ENCODE data around the gene CTNNBL1. TPM values are rescaled to one million over a fixed set of nuclear protein-coding genes. Genes with fewer than 3 reads are reported as not detected.

The CTNNBL1 gene
- total and polyA plus RNA-seq, 5 donors from 2014 or later = 56.0 to 117 (median 83.2) TPM

DNA sequence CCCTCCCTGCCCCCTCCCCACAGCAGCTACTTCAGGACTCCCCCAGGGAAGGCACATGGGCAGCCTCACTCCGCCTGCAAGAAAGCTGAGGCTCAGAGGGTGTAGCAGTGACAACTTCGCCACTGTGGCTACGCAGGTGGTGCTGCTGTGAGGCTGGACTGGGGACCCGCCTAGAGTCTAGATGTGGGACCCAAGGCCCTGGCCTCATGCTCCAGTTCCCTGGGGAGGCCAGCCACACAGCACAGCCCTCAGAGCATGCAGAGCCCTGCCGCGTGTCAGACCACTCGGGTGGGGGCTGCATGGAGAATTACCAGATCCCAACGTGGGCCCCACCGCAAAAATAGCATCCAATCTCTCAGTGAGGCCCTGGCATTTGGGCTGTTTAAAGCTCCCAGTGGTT, 178.3 kb downstream of the CTNNBL1 start:
- peaks cover 0 to 2% (median 0%) of the 10 kb centered on the region in 4 donors for H3K4me1 Mint-ChIP-seq
- Histone ChIP-seq H3K4me1 (ENCODE audit: control insufficient read depth, insufficient read depth, low read length, poor library complexity, severe bottlenecking) (no peaks in the 10 kb centered on the region), H3K27me3 (ENCODE audit: control insufficient read depth, insufficient read depth, low read length) (no peaks in the 10 kb centered on the region), H3K4me3 (ENCODE audit: low read depth, low read length) (no peak overlapping the region), H3K27ac (ENCODE audit: insufficient read depth, low read length, poor library complexity, severe bottlenecking) (no peak overlapping the region), H3K36me3 (ENCODE audit: control insufficient read depth, insufficient read depth, low read length) (peaks cover 36% of the 10 kb centered on the region), H3K9me3 (ENCODE audit: control insufficient read depth in 2 of 2, low read length in 2 of 2) (no peaks in the 10 kb centered on the region)
- no peak overlapping the region for H3K4me3 Mint-ChIP-seq
- DNase-seq (no peak), ATAC-seq (ENCODE audit: low read depth in 2 of 2) (no peak)
- peaks cover 0 to 2% (median 0%) of the 10 kb centered on the region in 7 donors for H3K9me3 Mint-ChIP-seq
- H3K27me3 Mint-ChIP-seq = no peaks in the 10 kb centered on the region
- peaks cover 52% of the 10 kb centered on the region for H3K36me3 Mint-ChIP-seq
- H3K27ac Mint-ChIP-seq = no peak overlapping the region

DNA sequence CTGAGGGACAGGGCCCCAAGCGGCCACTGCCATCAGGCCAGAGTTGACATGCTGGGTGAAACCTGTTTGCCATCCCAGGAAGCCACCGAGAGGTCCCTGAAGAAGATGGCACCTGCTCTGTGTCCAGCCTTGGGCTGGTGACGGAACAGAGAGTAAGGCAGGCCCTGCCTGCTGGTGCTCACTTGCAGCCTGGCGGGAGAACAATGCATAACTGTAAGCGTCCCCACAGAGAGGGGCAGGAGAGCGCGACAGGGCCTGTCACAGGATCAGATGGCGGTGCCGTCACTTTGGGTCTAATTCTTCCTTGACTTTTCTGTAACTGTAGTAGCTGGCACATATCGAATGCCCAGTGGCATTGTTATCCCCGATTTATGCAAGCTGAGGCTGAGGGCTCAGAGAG, 180.1 kb downstream of the CTNNBL1 start:
- no peak overlapping the region for H3K27ac Mint-ChIP-seq
- H3K4me3 ChIP-seq (ENCODE audit: low read depth, low read length) = no peak overlapping the region

DNA sequence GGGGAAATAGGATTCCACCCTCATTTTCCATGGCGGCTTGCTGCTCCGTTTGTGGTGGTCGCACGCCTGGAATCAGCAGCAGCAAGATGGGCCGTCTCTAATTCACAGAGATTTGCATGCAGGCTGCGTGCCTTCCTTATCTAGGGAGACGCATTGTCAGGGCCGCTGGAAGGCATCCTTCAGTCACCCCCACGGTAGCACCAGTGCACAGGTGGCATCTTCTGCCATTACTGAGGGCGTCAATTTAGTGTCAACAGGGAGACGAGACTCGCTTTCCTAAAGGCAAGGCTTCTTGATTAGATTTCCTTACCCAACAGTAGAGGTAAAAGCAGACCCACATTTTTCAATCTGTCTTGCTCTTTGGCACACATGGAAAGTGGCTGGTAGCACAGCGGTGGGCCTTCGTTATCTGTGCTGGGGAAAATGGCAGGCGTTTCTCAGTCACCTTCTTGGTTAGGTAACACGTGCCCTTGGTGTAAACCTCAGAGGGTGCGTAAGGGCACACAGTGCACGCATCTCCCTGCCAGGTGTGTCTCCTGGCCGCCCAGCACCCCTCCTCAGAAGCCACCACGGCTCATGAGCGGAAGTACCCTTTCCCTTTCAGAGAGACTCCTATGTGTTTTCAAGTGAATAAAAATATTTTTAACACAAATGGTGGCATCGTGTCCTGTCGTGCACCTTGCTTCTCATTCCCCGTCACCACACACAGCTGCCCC, 181.8 kb downstream of the CTNNBL1 start:
- no peak overlapping the region for H3K27ac ChIP-seq (ENCODE audit: insufficient read depth, low read length, poor library complexity, severe bottlenecking)
- Mint-ChIP-seq H3K4me1 (no peaks in the 10 kb centered on the region), H3K27ac (no peak overlapping the region), H3K36me3 (peaks cover 28% of the 10 kb centered on the region), H3K27me3 (no peaks in the 10 kb centered on the region), H3K4me3 (no peak overlapping the region), H3K9me3 (peaks cover 0 to 2% (median 0%) of the 10 kb centered on the region in 7 donors)
- H3K9me3 ChIP-seq (ENCODE audit: control insufficient read depth in 2 of 2, low read length in 2 of 2) = no peaks in the 10 kb centered on the region
- ATAC-seq (ENCODE audit: low read depth in 2 of 2) (no peak), DNase-seq (no peak)
- H3K27me3 ChIP-seq (ENCODE audit: control insufficient read depth, insufficient read depth, low read length) = no peaks in the 10 kb centered on the region
- H3K36me3 ChIP-seq (ENCODE audit: control insufficient read depth, insufficient read depth, low read length) = peaks cover 21% of the 10 kb centered on the region
- no peaks in the 10 kb centered on the region for H3K4me1 ChIP-seq (ENCODE audit: control insufficient read depth, insufficient read depth, low read length, poor library complexity, severe bottlenecking)
- no peak overlapping the region for H3K4me3 ChIP-seq (ENCODE audit: low read depth, low read length)

More for the DNA sequence above, 180.1 kb downstream of the CTNNBL1 start:
- no peaks in the 10 kb centered on the region for H3K27me3 ChIP-seq (ENCODE audit: control insufficient read depth, insufficient read depth, low read length)
- ATAC-seq (ENCODE audit: low read depth in 2 of 2) = no peak
- Mint-ChIP-seq H3K4me1 (peaks cover 0 to 2% (median 0%) of the 10 kb centered on the region in 4 donors), H3K36me3 (peaks cover 46% of the 10 kb centered on the region), H3K9me3 (peaks cover 0 to 2% (median 0%) of the 10 kb centered on the region in 7 donors), H3K27me3 (no peaks in the 10 kb centered on the region), H3K4me3 (no peak overlapping the region)
- H3K36me3 ChIP-seq (ENCODE audit: control insufficient read depth, insufficient read depth, low read length) = peaks cover 26% of the 10 kb centered on the region
- H3K9me3 ChIP-seq (ENCODE audit: control insufficient read depth in 2 of 2, low read length in 2 of 2) = no peaks in the 10 kb centered on the region
- no peak for DNase-seq
- no peaks in the 10 kb centered on the region for H3K4me1 ChIP-seq (ENCODE audit: control insufficient read depth, insufficient read depth, low read length, poor library complexity, severe bottlenecking)
- H3K27ac ChIP-seq (ENCODE audit: insufficient read depth, low read length, poor library complexity, severe bottlenecking) = no peak overlapping the region

DNA sequence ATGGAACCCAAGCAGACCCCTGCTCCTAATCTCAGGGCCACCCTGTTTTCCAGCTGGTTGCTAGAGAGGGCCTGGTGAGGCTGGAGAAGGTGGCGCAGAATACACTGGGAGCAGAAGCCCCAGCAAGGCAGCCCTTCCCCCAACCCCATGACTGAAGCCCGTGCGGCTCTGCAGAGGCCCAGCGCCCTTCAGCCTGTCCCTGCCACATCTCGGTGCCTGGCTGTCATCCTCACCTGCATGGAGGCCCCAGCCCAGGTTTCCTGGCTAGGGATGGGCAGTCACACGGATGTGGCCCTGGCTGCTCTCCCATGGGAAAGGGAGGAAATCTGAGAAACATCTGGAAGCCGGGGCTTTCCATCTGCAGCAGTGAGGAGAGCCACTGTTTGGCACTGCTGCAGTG, 183.0 kb downstream of the CTNNBL1 start:
- Histone ChIP-seq H3K27ac (ENCODE audit: insufficient read depth, low read length, poor library complexity, severe bottlenecking) (no peak overlapping the region), H3K9me3 (ENCODE audit: control insufficient read depth in 2 of 2, low read length in 2 of 2) (no peaks in the 10 kb centered on the region), H3K36me3 (ENCODE audit: control insufficient read depth, insufficient read depth, low read length) (peaks cover 11% of the 10 kb centered on the region), H3K4me1 (ENCODE audit: control insufficient read depth, insufficient read depth, low read length, poor library complexity, severe bottlenecking) (no peaks in the 10 kb centered on the region), H3K4me3 (ENCODE audit: low read depth, low read length) (no peak overlapping the region), H3K27me3 (ENCODE audit: control insufficient read depth, insufficient read depth, low read length) (no peaks in the 10 kb centered on the region)
- H3K9me3 Mint-ChIP-seq = peaks cover 0 to 2% (median 0%) of the 10 kb centered on the region in 7 donors
- no peak for DNase-seq
- H3K4me3 Mint-ChIP-seq = no peak overlapping the region
- no peaks in the 10 kb centered on the region for H3K27me3 Mint-ChIP-seq
- peaks cover 16% of the 10 kb centered on the region for H3K36me3 Mint-ChIP-seq
- H3K27ac Mint-ChIP-seq = no peak overlapping the region
- no peaks in the 10 kb centered on the region for H3K4me1 Mint-ChIP-seq
- ATAC-seq (ENCODE audit: low read depth in 2 of 2) = no peak

DNA sequence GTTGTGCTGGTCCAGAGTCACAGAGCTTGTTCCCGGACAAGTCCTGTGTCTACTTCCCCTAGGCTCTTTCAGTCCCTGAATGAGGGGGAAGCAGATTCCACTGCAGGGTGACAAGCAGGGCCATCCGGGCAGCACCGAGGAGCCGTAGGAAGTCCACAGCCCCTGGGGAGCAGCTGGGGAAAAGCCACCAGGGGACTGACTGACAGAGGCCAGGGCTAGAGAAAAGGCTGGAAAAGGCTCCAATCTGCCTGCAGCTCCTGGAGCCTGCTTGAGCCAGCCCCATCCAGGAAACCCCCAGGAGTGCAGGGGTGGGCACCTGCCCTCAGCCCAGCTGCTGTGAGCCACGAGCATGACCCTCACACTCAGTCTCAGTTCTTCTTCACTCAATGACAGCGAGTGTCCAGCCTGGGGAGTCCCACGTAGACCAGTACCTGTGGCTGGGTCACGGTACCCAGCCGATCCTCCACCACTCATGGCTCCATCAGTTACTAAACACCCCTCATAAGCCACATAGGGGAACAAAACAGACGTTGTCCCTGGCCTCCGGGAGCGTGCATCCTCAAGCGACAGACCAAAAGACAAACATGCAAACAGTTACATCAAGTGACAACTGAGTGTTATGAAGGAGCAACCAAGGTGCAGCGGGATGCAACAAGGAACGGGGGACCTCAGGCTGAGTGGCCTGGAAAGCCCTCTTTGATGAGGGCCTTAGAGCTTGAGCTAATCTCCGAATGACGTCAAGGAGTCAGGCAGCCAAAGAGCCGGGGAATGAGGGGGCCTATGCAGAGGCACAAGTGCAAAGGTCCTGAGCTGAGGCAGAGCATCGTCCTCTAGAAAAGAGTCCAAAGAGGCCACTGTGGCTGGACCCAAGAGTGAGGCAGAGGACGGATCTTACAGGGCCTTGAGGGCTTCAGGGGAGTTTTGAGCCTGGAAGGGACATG, 184.3 kb downstream of the CTNNBL1 start:
- peaks cover 0 to 2% (median 0%) of the 10 kb centered on the region in 7 donors for H3K9me3 Mint-ChIP-seq
- ATAC-seq (ENCODE audit: low read depth in 2 of 2) (no peak), DNase-seq (no peak)
- Histone ChIP-seq H3K27me3 (ENCODE audit: control insufficient read depth, insufficient read depth, low read length) (no peaks in the 10 kb centered on the region), H3K4me1 (ENCODE audit: control insufficient read depth, insufficient read depth, low read length, poor library complexity, severe bottlenecking) (no peaks in the 10 kb centered on the region), H3K27ac (ENCODE audit: insufficient read depth, low read length, poor library complexity, severe bottlenecking) (no peak overlapping the region), H3K4me3 (ENCODE audit: low read depth, low read length) (no peak overlapping the region), H3K36me3 (ENCODE audit: control insufficient read depth, insufficient read depth, low read length) (peaks cover 6% of the 10 kb centered on the region), H3K9me3 (ENCODE audit: control insufficient read depth in 2 of 2, low read length in 2 of 2) (no peaks in the 10 kb centered on the region)
- no peaks in the 10 kb centered on the region for H3K27me3 Mint-ChIP-seq
- no peaks in the 10 kb centered on the region for H3K4me1 Mint-ChIP-seq
- no peak overlapping the region for H3K4me3 Mint-ChIP-seq
- peaks cover 14% of the 10 kb centered on the region for H3K36me3 Mint-ChIP-seq
- H3K27ac Mint-ChIP-seq = no peak overlapping the region

DNA sequence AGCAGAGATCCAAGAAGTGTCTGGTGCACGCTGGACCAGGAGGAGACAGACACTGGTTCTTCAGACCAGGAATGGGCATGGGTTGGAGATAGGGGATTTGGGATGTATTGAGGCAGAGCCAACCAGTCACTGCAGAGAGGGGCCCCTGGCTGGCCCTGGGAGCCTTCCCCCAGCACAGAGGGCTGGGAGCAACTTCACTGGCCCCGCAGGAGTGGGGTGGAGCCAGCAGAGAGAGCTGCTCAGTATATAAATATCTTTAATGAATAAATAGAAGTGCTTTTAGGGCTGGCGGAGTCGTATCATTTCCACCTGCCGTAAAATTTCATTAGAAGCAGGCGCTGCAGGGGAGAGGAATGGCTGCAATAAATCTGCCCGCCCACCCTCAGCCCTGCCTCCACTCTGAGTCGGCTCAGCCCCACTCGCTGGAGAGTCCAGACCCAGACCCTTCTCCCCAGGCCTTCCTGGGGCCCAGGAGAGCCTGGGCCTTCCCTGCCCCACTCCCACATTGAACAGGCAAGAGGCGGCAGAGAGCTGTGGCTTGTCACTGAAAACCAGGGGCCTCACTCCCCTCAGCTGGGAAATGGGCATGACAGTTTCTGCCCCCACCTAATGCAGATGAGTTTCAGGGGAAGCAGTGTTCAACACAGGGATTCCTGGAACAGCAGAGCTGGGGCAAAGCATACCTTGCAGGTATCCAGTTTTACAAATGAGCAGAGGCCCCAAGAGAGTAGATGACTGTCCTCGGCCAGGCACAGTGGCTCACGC, 185.2 kb downstream of the CTNNBL1 start:
- H3K4me3 Mint-ChIP-seq = no peak overlapping the region
- H3K9me3 Mint-ChIP-seq = peaks cover 0 to 2% (median 0%) of the 10 kb centered on the region in 7 donors
- DNase-seq (no peak), ATAC-seq (ENCODE audit: low read depth in 2 of 2) (no peak)
- no peaks in the 10 kb centered on the region for H3K4me1 Mint-ChIP-seq
- H3K4me3 ChIP-seq (ENCODE audit: low read depth, low read length) = no peak overlapping the region
- H3K36me3 Mint-ChIP-seq = peaks cover 7% of the 10 kb centered on the region
- H3K9me3 ChIP-seq (ENCODE audit: control insufficient read depth in 2 of 2, low read length in 2 of 2) = no peaks in the 10 kb centered on the region
- H3K27me3 ChIP-seq (ENCODE audit: control insufficient read depth, insufficient read depth, low read length) = no peaks in the 10 kb centered on the region
- no peak overlapping the region for H3K27ac Mint-ChIP-seq
- no peaks in the 10 kb centered on the region for H3K36me3 ChIP-seq (ENCODE audit: control insufficient read depth, insufficient read depth, low read length)
- H3K27me3 Mint-ChIP-seq = no peaks in the 10 kb centered on the region
- no peak overlapping the region for H3K27ac ChIP-seq (ENCODE audit: insufficient read depth, low read length, poor library complexity, severe bottlenecking)
- no peaks in the 10 kb centered on the region for H3K4me1 ChIP-seq (ENCODE audit: control insufficient read depth, insufficient read depth, low read length, poor library complexity, severe bottlenecking)

DNA sequence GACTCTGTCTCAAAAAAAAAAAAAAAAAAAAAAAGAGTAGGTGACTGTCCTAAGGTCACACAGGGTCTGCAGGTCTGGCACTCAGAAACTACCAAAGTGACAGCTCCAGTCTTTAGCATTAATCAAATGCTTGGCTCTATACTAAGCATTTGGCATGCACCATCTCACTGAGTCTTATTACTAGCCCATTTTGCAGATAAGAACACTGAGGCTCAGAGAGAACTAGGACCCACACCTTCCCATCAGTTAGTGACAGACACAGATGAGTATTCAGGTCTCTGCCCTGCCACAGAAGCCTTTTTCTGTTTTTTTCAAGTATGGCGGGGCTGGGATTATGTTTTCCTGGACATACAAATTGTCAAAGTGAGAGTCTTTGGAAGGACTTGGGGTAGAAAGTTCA, 186.0 kb downstream of the CTNNBL1 start:
- no peaks in the 10 kb centered on the region for H3K36me3 Mint-ChIP-seq
- Histone ChIP-seq H3K9me3 (ENCODE audit: control insufficient read depth in 2 of 2, low read length in 2 of 2) (no peaks in the 10 kb centered on the region), H3K36me3 (ENCODE audit: control insufficient read depth, insufficient read depth, low read length) (no peaks in the 10 kb centered on the region), H3K4me1 (ENCODE audit: control insufficient read depth, insufficient read depth, low read length, poor library complexity, severe bottlenecking) (no peaks in the 10 kb centered on the region), H3K4me3 (ENCODE audit: low read depth, low read length) (no peak overlapping the region), H3K27me3 (ENCODE audit: control insufficient read depth, insufficient read depth, low read length) (no peaks in the 10 kb centered on the region), H3K27ac (ENCODE audit: insufficient read depth, low read length, poor library complexity, severe bottlenecking) (no peak overlapping the region)
- H3K27me3 Mint-ChIP-seq = no peaks in the 10 kb centered on the region
- H3K27ac Mint-ChIP-seq = no peak overlapping the region
- H3K9me3 Mint-ChIP-seq = peaks cover 0 to 2% (median 0%) of the 10 kb centered on the region in 7 donors
- H3K4me1 Mint-ChIP-seq = no peaks in the 10 kb centered on the region
- ATAC-seq (ENCODE audit: low read depth in 2 of 2) (no peak), DNase-seq (no peak)
- H3K4me3 Mint-ChIP-seq = no peak overlapping the region

Data from CD4-positive, CD25-positive, alpha-beta regulatory T cell (primary cell).